ENCODE results near the gene TRAPPC2L.

TRAPPC2L gene

DNA sequence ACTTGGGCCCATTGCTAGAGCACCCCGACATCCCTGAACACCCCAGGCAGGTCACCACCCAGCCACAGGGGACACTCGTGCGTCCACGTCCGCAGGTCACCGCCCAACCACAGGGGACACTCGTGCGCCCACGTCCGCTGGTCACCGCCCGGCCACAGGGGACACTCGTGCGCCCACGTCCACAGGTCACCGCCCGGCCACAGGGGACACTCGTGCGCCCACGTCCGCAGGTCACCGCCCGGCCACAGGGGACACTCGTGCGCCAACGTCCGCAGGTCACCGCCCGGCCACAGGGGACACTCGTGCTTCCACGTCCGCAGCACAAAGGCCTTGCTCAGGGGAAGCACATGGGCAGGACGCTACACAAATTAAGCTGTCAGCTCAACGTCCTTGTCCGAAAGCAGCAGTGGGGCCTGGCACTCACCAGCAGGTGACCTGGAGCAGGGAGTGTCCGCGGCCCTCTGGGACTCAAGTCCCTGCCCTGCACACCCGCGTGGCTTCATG, 17.8 kb upstream of the TRAPPC2L start:
- DNase-seq (ENCODE audit: low read depth in 4 of 4, low spot score in 1 of 4) = no peak

DNA sequence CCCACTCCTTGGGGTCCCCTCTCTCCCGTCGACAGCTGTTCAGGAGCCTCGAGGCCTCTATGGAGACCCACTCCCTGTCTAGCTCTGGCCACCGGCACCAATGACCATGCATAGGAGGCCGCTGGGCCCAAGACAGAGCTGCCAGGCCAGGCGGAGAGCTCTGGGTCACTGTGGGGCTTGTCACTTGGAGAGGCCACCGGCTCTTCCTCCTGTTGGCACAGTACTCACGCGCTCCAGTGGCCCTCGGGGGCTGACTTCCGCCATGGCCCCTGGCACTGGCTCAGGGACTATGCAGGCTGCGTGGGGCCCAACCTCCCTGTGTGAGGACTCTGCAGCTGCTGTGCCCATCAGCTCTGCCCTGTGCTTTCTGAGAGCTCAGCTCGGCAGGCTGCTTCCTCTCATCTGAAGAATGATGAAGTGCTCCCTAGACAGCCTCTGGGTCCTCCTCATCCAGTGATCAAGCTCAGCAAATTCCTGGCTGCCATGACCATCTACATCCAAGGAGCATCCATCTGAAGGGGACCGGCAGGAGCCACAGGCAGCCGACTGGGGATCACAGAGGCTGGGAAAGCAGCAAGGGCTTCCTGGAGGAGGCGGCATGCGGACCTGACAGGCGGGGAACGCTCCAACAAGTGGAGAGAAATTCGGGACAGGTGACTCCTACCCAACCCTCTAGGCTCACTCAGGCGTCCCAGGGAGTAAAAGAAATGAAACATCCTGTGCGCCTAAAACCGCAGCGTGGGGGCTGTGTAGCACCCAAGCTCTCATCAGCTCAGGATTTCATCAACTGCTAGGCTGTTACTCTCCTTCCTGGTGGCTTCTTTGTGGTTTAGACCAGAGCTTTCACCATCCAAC, 17.0 kb upstream of the TRAPPC2L start:
- no peak for DNase-seq (ENCODE audit: low read depth in 4 of 4, low spot score in 1 of 4)

DNA sequence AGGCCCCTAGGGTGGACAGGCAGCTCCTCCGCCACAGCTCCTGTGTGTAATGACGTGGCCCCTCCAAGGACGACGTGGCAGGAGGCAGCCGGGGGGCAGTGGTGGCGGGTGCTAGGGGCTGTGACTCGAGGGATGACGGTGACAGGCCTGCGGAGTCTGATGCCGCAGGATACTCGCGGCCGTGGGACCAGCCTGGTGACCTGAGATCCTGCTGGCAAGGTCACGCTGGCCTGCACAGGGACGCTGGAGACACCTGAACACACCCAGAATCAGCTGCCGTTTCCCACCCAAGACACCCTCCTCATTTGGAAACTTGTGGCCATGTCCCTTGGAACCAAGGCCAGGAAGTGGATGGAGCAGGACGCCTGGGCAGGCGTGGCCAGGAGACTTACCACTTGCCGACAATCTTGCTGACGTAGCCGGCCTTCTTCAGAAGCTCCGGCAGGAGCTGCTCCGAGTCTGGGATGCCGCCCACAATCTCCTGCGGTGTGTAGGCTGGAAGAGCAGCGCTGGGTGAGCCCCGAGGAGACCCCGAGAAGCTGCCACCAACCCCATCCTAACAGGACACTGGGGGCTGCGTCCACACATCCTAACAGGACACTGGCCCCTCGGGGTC, 16.2 kb upstream of the TRAPPC2L start:
- no peak for DNase-seq (ENCODE audit: low read depth in 4 of 4, low spot score in 1 of 4)

DNA sequence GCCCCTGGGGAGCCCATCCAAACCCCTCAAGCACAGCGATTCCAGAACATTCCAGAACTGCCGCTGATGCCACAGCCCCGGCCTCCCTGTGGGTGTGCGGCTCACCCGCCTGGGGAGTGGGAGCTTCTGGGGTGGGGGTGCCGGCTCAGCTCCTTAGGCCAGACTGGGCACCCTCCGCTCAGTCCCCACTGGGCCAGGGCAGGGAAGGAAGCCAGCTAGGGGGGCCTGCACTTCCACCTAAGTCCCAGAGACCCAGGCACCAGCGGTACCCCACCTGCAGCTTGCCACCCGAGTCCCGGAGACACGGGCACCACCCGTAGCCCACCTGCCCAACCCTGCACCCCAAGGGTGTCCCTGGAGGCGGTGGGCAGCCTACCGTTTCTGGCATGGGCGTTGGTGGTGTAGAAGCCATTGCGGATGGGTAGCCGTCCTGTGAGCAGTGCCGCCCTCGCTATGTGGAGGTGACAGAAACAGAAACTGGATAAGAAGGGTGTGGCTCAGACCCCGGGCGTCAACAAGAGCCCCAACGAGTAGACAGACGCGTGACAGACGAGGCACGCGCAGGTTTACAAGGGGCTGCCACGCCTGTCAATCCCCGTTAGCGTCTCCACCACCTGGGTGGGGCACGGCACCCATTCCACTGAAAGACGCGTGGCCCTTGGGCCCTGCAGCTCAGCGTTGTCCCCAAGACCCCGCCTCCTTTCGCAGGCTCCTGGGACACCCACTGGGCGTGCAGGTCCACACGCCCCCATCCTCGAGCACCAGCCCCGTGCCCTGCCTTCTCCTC, 15.2 kb upstream of the TRAPPC2L start:
- no peak for DNase-seq (ENCODE audit: low read depth in 4 of 4, low spot score in 1 of 4)

GRCh38 chr16:88842308-88842756, 14.6 kb upstream of the TRAPPC2L start:
- no peak for DNase-seq (ENCODE audit: low read depth in 4 of 4, low spot score in 1 of 4)

DNA sequence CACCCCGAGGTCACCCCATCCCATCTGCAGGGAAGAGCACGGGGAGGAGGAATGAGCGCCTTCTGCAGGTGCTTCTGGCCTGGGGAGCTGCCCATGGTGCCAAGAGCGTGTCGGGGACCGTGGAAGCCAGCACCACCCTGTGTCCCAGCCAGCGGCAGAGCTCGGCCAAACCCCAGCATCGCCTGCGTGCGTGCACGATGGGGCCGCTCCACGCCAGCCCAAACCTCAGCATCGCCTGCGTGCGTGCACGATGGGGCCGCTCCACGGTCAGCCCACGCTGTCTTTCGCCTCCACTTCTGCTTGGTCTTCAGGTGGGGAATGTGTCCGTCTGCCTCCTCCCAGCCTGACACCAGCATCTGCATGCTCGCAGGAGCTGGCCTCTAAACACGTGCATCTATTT, 14.1 kb upstream of the TRAPPC2L start:
- DNase-seq (ENCODE audit: low read depth in 4 of 4, low spot score in 1 of 4) = no peak

- no peak for DNase-seq (ENCODE audit: low read depth in 4 of 4, low spot score in 1 of 4)
These were observed 13.7 kb upstream of the TRAPPC2L start for GRCh38 chr16:88843256-88843655.

GRCh38 chr16:88844419-88845036, 12.4 kb upstream of the TRAPPC2L start:
- no peak for DNase-seq (ENCODE audit: low read depth in 4 of 4, low spot score in 1 of 4)

- DNase-seq (ENCODE audit: low read depth in 4 of 4, low spot score in 1 of 4) = no peak
These were observed 10.8 kb upstream of the TRAPPC2L start for GRCh38 chr16:88846088-88846487.

GRCh38 chr16:88847654-88848053, 9.3 kb upstream of the TRAPPC2L start:
- DNase-seq (ENCODE audit: low read depth in 4 of 4, low spot score in 1 of 4) = no peak

DNA sequence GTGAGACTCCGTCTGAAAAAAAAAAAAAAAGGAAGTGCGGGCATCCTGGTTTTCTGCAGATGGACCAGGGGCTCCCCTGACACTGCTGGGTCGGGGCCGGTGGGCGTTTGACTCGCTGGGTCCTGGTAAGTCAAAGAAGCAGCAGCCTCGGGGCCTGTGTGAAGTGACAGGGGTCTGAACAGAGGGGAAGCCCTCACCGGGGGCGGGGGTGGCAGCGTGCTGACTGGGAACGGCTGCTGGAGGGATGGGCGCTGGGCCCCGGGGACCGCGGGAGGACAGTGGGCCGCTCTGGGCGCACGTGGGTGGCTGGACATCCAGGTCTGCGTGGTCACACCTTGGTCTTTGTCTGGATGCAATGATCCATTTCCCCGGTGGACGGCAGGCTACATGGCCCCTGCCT, 8.4 kb upstream of the TRAPPC2L start:
- no peak for DNase-seq (ENCODE audit: low read depth in 4 of 4, low spot score in 1 of 4)

GRCh38 chr16:88850531-88851199, 6.3 kb upstream of the TRAPPC2L start:
- no peak for DNase-seq (ENCODE audit: low read depth in 4 of 4, low spot score in 1 of 4)

- DNase-seq (ENCODE audit: low read depth in 4 of 4, low spot score in 1 of 4) = no peak
These were observed 5.3 kb upstream of the TRAPPC2L start for GRCh38 chr16:88851616-88852015.

DNA sequence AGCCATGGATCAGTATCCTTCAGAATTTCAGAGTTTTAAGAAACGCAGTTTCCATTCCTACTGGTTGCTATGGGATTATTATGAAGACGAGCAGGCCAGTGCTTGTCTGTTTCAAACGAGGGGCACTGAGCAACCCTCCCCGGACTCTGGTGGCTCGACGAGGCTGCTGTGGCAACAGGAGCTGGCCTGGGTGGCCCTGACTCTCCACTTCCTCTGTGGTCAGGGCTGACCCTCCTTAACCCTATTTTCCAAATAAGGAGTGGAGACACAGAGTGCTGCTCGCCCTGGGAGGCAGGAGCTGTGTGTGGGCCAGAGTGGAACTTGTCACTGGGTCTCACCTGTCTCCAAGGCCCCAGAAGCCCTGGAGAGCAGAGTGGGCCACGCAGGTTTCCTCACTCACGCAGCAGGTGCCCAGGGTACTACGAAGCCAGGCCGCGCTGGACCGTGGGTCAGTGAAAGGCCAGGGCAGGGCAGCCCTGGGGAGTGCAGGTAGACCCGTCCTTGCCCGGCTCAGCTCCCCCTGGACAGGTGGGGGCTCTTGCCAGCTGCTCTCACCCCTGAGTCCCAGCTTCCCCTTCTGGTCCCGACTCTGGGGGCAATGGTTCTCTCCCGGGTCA, 3.5 kb upstream of the TRAPPC2L start:
- DNase-seq (ENCODE audit: low read depth in 4 of 4, low spot score in 1 of 4) = no peak

- DNase-seq (ENCODE audit: low read depth in 4 of 4, low spot score in 1 of 4) = no peak
These were observed 2.4 kb upstream of the TRAPPC2L start for GRCh38 chr16:88854306-88855111.

- DNase-seq (ENCODE audit: low read depth in 4 of 4, low spot score in 1 of 4) = no peak
These were observed 1.8 kb upstream of the TRAPPC2L start for GRCh38 chr16:88855176-88855575.

DNA sequence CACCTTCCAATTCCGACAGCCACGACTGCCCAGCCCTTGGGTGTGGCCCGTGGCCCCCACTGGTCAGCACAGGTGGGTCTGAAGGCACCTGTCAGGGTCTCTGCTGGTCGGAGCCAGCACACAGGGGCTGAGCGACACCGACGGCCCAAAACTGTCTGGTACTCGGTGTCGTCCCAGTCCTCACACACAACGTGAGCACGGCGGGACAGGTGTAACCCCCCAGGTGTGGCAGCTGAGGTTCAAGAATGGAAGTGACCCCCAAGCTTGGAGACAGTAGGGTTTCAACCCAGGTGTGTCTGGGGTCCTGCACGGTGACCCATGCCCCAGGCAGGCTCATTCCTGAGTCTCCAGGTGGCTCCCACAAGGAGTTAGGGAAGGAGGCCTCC, 1.2 kb upstream of the TRAPPC2L start:
- DNase-seq (ENCODE audit: low read depth in 4 of 4, low spot score in 1 of 4) = no peak

GRCh38 chr16:88856122-88856827, 652 bp upstream of the TRAPPC2L start:
- DNase-seq (ENCODE audit: low read depth in 4 of 4, low spot score in 1 of 4) = no peak

All from stimulated activated CD4-positive, alpha-beta T cell treated with anti-CD3 and anti-CD28 coated beads, Interleukin-1b, Interleukin-23, amount 100 ng/mL, for 24 hours (primary cell).